ENCODE measurements around the gene SPARCL1. TPM values are rescaled to one million over a fixed set of nuclear protein-coding genes. Genes with fewer than 3 reads are reported as not detected.

The SPARCL1 gene, protein sequence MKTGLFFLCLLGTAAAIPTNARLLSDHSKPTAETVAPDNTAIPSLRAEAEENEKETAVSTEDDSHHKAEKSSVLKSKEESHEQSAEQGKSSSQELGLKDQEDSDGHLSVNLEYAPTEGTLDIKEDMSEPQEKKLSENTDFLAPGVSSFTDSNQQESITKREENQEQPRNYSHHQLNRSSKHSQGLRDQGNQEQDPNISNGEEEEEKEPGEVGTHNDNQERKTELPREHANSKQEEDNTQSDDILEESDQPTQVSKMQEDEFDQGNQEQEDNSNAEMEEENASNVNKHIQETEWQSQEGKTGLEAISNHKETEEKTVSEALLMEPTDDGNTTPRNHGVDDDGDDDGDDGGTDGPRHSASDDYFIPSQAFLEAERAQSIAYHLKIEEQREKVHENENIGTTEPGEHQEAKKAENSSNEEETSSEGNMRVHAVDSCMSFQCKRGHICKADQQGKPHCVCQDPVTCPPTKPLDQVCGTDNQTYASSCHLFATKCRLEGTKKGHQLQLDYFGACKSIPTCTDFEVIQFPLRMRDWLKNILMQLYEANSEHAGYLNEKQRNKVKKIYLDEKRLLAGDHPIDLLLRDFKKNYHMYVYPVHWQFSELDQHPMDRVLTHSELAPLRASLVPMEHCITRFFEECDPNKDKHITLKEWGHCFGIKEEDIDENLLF
- total RNA-seq (100 to 1,000 TPM; 294 to 422 TPM), polyA plus RNA-seq (100 to 1,000 TPM in 1 of 2 donors, 10 to 100 TPM in 1; 93.2 to 486 TPM)
- long read RNA-seq, donor 1, transcript SPARCL1-201 (11 exons, 2,906 nt), result major isoform, 34 of 494 reads
- long read RNA-seq, donor 1, partial matches to known transcripts, result 453 of 494 reads
- long read RNA-seq, donor 1, other reads (novel, unspliced or antisense), result 5 of 494 reads
- long read RNA-seq, donor 2, transcript SPARCL1-201 (11 exons, 2,906 nt), result major isoform, 8 of 105 reads
- long read RNA-seq, donor 2, partial matches to known transcripts, result 97 of 105 reads
- long read RNA-seq, donor 2, other reads (novel, unspliced or antisense), result 0 of 105 reads
- long read RNA-seq, donor 3, transcript SPARCL1-201 (11 exons, 2,906 nt), result major isoform, 10 of 210 reads
- long read RNA-seq, donor 3, partial matches to known transcripts, result 196 of 210 reads
- long read RNA-seq, donor 3, other reads (novel, unspliced or antisense), result 0 of 210 reads
- long read RNA-seq, donor 4, partial matches to known transcripts, result 184 of 186 reads
- long read RNA-seq, donor 4, other reads (novel, unspliced or antisense), result 0 of 186 reads
- long read RNA-seq, donor 5, transcript SPARCL1-203 (5 exons, 950 nt), result minor isoform, 6 of 415 reads
- long read RNA-seq, donor 5, transcript SPARCL1-201 (11 exons, 2,906 nt), result major isoform, 28 of 415 reads
- long read RNA-seq, donor 5, partial matches to known transcripts, result 378 of 415 reads
- long read RNA-seq, donor 5, other reads (novel, unspliced or antisense), result 0 of 415 reads

DNA sequence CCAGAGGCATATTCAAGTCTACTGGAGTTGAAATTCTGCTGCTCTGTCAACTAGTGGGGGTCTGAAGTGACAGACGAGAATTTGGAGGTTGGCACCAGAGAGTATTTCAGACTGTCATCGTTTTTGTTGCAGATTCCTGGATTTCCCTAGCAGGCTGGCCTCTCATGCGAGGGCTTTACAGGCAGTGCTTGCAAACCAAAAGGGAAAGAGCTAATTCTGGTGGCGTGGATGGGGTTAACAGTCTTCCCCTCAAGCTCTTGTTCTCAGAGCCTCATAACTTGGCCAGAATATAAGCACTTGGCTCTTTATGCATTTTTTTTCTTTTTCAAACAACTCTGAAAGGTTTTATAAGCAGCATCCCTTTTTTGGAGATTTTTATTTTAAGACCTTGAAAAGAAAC, at the start of gene SPARCL1:
Gene SPARCL1 (minus strand): TSS at position 190 of the 400 bp plus-strand sequence. CDS start 29,802 bp downstream, outside the sequence.
- no peak for ATAC-seq (ENCODE audit: insufficient read depth, low FRiP score)
- DNase-seq, result peak; percentile 82 to 96 (median 95)
- TF ChIP-seq, protein P1, sequence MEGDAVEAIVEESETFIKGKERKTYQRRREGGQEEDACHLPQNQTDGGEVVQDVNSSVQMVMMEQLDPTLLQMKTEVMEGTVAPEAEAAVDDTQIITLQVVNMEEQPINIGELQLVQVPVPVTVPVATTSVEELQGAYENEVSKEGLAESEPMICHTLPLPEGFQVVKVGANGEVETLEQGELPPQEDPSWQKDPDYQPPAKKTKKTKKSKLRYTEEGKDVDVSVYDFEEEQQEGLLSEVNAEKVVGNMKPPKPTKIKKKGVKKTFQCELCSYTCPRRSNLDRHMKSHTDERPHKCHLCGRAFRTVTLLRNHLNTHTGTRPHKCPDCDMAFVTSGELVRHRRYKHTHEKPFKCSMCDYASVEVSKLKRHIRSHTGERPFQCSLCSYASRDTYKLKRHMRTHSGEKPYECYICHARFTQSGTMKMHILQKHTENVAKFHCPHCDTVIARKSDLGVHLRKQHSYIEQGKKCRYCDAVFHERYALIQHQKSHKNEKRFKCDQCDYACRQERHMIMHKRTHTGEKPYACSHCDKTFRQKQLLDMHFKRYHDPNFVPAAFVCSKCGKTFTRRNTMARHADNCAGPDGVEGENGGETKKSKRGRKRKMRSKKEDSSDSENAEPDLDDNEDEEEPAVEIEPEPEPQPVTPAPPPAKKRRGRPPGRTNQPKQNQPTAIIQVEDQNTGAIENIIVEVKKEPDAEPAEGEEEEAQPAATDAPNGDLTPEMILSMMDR (IDR thresholded peaks at IDR 0.05; ENCODE audit: control extremely low read depth, extremely low read depth), result no peak
- WGBS, 2 donors, result 36 to 60% methylated on average over 4 of the region's 4 CpGs
- Histone ChIP-seq H3K4me1 (ENCODE audit: control insufficient read depth in 5 of 5, insufficient read depth in 5 of 5, low read length in 5 of 5) (peaks cover 2 to 65% (median 7%) of the 10 kb centered on the region in 5 donors), H3K9ac (ENCODE audit: insufficient read depth in 1 of 2, low read length in 2 of 2) (peak within 1 kb of the TSS in 1 of 2 donors; percentile 97), H3K27me3 (ENCODE audit: control insufficient read depth in 3 of 3, insufficient read depth in 3 of 3, low read length in 2 of 3) (no peaks in the 10 kb centered on the region), H3K27ac (ENCODE audit: low read depth in 1 of 2, low read length in 1 of 2) (peak within 1 kb of the TSS; percentile 64 to 94), H3K9me3 (ENCODE audit: control insufficient read depth in 4 of 4, insufficient read depth in 3 of 4, low read length in 3 of 4) (peaks cover 0 to 5% (median under 1%) of the 10 kb centered on the region in 4 donors), H3K4me3 (peak within 1 kb of the TSS; percentile 49), H3K36me3 (ENCODE audit: control insufficient read depth in 4 of 4, insufficient read depth in 4 of 4, low read length in 4 of 4) (peaks cover 0 to 3% (median 0%) of the 10 kb centered on the region in 4 donors)

DNA sequence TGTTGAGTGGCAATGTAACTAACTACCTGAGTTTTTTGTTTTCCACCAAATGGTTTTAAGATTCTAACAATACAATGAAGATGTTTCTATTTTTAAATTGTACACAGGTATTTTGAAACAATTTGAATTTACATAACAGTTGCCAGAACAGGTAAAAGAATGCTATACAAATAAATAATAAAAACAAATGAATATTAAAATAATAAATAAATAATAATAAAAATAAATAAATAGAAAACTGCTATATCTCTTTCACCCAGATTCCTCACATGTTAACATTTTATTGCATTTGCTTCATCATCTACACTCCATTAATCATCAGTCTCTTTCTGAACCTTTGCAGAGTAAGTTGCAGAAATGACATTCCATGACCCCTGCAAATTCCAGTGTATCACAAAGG, 46.8 kb upstream of the SPARCL1 start:
- H3K4me1 ChIP-seq (ENCODE audit: control insufficient read depth in 5 of 5, insufficient read depth in 5 of 5, low read length in 5 of 5), result peaks cover 0 to 2% (median 0%) of the 10 kb centered on the region in 5 donors
- no peak overlapping the region for H3K27ac ChIP-seq (ENCODE audit: low read depth in 1 of 2, low read length in 1 of 2)
- ATAC-seq (ENCODE audit: insufficient read depth, low FRiP score) (no peak), DNase-seq (no peak)
- H3K36me3 ChIP-seq (ENCODE audit: control insufficient read depth in 4 of 4, insufficient read depth in 4 of 4, low read length in 4 of 4), result no peaks in the 10 kb centered on the region
- no peak overlapping the region for H3K9ac ChIP-seq (ENCODE audit: insufficient read depth in 1 of 2, low read length in 2 of 2)
- H3K9me3 ChIP-seq (ENCODE audit: control insufficient read depth in 4 of 4, insufficient read depth in 3 of 4, low read length in 3 of 4), result no peaks in the 10 kb centered on the region
- TF ChIP-seq, protein P1 (IDR thresholded peaks at IDR 0.05; ENCODE audit: control extremely low read depth, extremely low read depth), result no peak
- no peaks in the 10 kb centered on the region for H3K27me3 ChIP-seq (ENCODE audit: control insufficient read depth in 3 of 3, insufficient read depth in 3 of 3, low read length in 2 of 3)
- H3K4me3 ChIP-seq, result no peak overlapping the region

DNA sequence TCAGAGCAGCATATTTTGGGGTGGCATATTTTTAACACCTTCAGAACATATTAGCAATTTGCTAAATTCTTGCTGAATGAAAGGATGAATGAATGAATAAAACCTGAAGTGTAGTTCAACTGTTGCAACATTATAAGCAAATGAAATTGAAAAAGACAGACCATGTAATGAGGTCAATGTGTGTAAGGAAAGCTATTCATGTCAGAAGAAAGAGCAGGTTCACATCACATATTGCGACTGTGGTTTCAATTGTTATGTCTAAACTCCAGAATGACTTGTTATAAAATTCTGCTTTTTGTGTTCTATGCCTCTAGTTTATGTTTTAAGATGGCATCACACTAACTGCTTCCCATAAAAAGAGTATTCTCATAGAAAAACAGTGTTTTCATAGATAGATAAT, 46.2 kb upstream of the SPARCL1 start:
- WGBS, 2 donors, result 68 to 90% methylated on average over 1 of the region's 1 CpG

More for the DNA sequence above, 46.2 kb upstream of the SPARCL1 start:
- DNase-seq (no peak), ATAC-seq (ENCODE audit: insufficient read depth, low FRiP score) (no peak)
- H3K36me3 ChIP-seq (ENCODE audit: control insufficient read depth in 4 of 4, insufficient read depth in 4 of 4, low read length in 4 of 4), result no peaks in the 10 kb centered on the region
- H3K27me3 ChIP-seq (ENCODE audit: control insufficient read depth in 3 of 3, insufficient read depth in 3 of 3, low read length in 2 of 3), result no peaks in the 10 kb centered on the region
- H3K9me3 ChIP-seq (ENCODE audit: control insufficient read depth in 4 of 4, insufficient read depth in 3 of 4, low read length in 3 of 4), result no peaks in the 10 kb centered on the region
- H3K4me1 ChIP-seq (ENCODE audit: control insufficient read depth in 5 of 5, insufficient read depth in 5 of 5, low read length in 5 of 5), result peaks cover 0 to 2% (median 0%) of the 10 kb centered on the region in 5 donors
- H3K9ac ChIP-seq (ENCODE audit: insufficient read depth in 1 of 2, low read length in 2 of 2), result no peak overlapping the region
- no peak overlapping the region for H3K27ac ChIP-seq (ENCODE audit: low read depth in 1 of 2, low read length in 1 of 2)
- H3K4me3 ChIP-seq, result no peak overlapping the region
- TF ChIP-seq, protein P1 (IDR thresholded peaks at IDR 0.05; ENCODE audit: control extremely low read depth, extremely low read depth), result no peak
